OCI-LY7 (cell line): ENCODE data around the gene DIAPH3. TPM values are rescaled to one million over a fixed set of nuclear protein-coding genes. Genes with fewer than 3 reads are reported as not detected.

ENCODE experiments used
- BruUV-seq: library from RNA; stranded (reverse); fragments of 400-500 nt; replicated peaks from 2 replicates; lab custom pipeline; 2021; lab: Mats Ljungman, UMichigan
- CTCF ChIA-PET: fragments of 300-600 bp; sonication (Branson Sonifier 250); formaldehyde crosslinking; loops from one replicate; lab custom pipeline; 2022; ENCODE audit warnings: antibody characterized with exemption; ENCODE audit not compliant: unreplicated experiment; lab: Charles Lee
- POLR2A ChIA-PET: fragments of 300-600 bp; sonication (Branson Sonifier 250); formaldehyde crosslinking; loops from one replicate; lab custom pipeline; 2022; ENCODE audit warnings: antibody characterized with exemption; lab: Charles Lee
- DNase-seq: peaks from one replicate; pipeline ENCODE4 v3.0.0-alpha.2; 2015; ENCODE audit warnings: low spot score
- H2AFZ ChIP-seq: fragments of 200-600 bp; sonication (generic), shearing (Covaris generic); 2 replicates; pipeline ENCODE4 v1.6.1; 2014; ENCODE audit warnings: mild to moderate bottlenecking, antibody characterized with exemption, low read length, moderate library complexity
- H3K27ac ChIP-seq: fragments of 200-600 bp; sonication (generic); 2 replicates; pipeline ENCODE4 v1.5.1; 2014; ENCODE audit warnings: mixed run types, low read depth, mild to moderate bottlenecking, moderate library complexity, low read length, inconsistent platforms; ENCODE audit not compliant: poor library complexity, severe bottlenecking
- H3K36me3 ChIP-seq: fragments of 200-600 bp; sonication (generic); 2 replicates; pipeline ENCODE4 v1.6.1; 2014; ENCODE audit warnings: mild to moderate bottlenecking, antibody characterized with exemption, low read length, moderate library complexity, mixed read lengths; ENCODE audit not compliant: insufficient read depth
- H3K4me1 ChIP-seq: fragments of 200-600 bp; sonication (generic); 2 replicates; pipeline ENCODE4 v1.5.1; 2014; ENCODE audit warnings: mild to moderate bottlenecking, low read length; ENCODE audit not compliant: insufficient read depth, poor library complexity, severe bottlenecking
- H3K4me2 ChIP-seq: fragments of 200-600 bp; sonication (generic); 2 replicates; pipeline ENCODE4 v1.6.1; 2014; ENCODE audit warnings: mild to moderate bottlenecking, low read length
- H3K4me3 ChIP-seq: fragments of 200-600 bp; sonication (generic); 2 replicates; pipeline ENCODE4 v1.5.1; 2014; ENCODE audit warnings: mild to moderate bottlenecking, low read depth, low read length; ENCODE audit not compliant: poor library complexity, severe bottlenecking
- H3K79me2 ChIP-seq: fragments of 200-600 bp; sonication (generic); 2 replicates; pipeline ENCODE4 v1.6.1; 2016; ENCODE audit warnings: low read depth, mild to moderate bottlenecking, low read length, moderate library complexity, mixed read lengths; ENCODE audit not compliant: insufficient read depth
- H3K9me2 ChIP-seq: fragments of 200-600 bp; sonication (generic); 2 replicates; pipeline ENCODE4 v1.6.1; 2016; ENCODE audit warnings: mild to moderate bottlenecking, low read length, mixed read lengths; ENCODE audit not compliant: insufficient read depth
- H3K9me3 ChIP-seq: fragments of 200-600 bp; sonication (generic); 2 replicates; pipeline ENCODE4 v1.6.1; 2014; ENCODE audit warnings: mild to moderate bottlenecking, mixed run types, low read length, mixed read lengths
- H4K20me1 ChIP-seq: fragments of 200-600 bp; sonication (generic); 2 replicates; pipeline ENCODE4 v1.6.1; 2014; ENCODE audit warnings: mild to moderate bottlenecking, antibody characterized with exemption, low read length, moderate library complexity, mixed read lengths; ENCODE audit not compliant: insufficient read depth
- EZH2phosphoT487 ChIP-seq: fragments of 200-600 bp; sonication (generic); IDR thresholded peaks from 2 replicates; pipeline ENCODE4 v1.6.1; 2018; ENCODE audit warnings: low read depth, borderline replicate concordance, mild to moderate bottlenecking, mixed run types, antibody characterized with exemption, low read length, moderate library complexity, mixed read lengths
- intact Hi-C: fragments of 100-400 bp; cut with micrococcal nuclease; formaldehyde crosslinking; loops from one replicate; pipeline ENCODE4 v1.10.0; 2022; ENCODE audit not compliant: unreplicated experiment
- total RNA-seq, 2 experiments: library from RNA; depleted of rRNA in 1 of 2; stranded (reverse); fragments of >200 nt in 1 of 2; shearing (Covaris generic) in 1 of 2; gene quantifications; 2 replicates each; pipeline ENCODE4 v1.2.3, GENCODE V29; 2014 to 2022
- TF ChIP-seq, protein P1 (sequence below): fragments of 200-600 bp; sonication (generic); conservative IDR thresholded peaks from 2 replicates; pipeline ENCODE4 v1.5.1; 2014; ENCODE audit warnings: mild to moderate bottlenecking, antibody characterized with exemption, low read length, moderate library complexity, mixed read lengths

DIAPH3 gene
- total RNA-seq, 2 experiments from 2014 or later, result 33.5 to 37.2 TPM

DNA sequence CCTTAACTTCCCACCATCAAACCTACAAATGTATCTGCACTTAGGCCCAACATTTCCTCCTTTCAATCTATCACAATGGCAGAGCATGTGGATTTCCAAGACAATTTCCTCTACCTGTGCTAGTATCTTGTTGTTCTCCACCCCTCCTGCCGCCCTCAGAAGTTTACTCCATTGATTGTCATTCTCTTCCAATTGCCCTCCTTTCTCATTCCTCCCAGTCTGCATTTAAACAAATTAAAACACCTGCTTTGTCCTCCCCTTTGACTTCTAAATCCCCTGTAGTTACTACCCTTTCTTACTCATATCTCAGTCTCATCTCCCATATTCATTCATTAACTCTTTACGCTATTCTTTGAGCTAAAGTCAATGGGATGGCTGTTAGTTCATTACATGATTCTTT lies 370.6 kb downstream of the DIAPH3 start:
- H3K9me2 ChIP-seq, result no peaks in the 10 kb centered on the region
- H3K9me3 ChIP-seq, result no peaks in the 10 kb centered on the region
- H3K27ac ChIP-seq, result no peak overlapping the region
- TF ChIP-seq, protein P1, sequence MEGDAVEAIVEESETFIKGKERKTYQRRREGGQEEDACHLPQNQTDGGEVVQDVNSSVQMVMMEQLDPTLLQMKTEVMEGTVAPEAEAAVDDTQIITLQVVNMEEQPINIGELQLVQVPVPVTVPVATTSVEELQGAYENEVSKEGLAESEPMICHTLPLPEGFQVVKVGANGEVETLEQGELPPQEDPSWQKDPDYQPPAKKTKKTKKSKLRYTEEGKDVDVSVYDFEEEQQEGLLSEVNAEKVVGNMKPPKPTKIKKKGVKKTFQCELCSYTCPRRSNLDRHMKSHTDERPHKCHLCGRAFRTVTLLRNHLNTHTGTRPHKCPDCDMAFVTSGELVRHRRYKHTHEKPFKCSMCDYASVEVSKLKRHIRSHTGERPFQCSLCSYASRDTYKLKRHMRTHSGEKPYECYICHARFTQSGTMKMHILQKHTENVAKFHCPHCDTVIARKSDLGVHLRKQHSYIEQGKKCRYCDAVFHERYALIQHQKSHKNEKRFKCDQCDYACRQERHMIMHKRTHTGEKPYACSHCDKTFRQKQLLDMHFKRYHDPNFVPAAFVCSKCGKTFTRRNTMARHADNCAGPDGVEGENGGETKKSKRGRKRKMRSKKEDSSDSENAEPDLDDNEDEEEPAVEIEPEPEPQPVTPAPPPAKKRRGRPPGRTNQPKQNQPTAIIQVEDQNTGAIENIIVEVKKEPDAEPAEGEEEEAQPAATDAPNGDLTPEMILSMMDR, result no peak
- TF ChIP-seq EZH2phosphoT487, result no peak
- no peaks in the 10 kb centered on the region for H4K20me1 ChIP-seq
- no TSS peak for BruUV-seq
- H3K4me1 ChIP-seq, result no peaks in the 10 kb centered on the region
- H3K36me3 ChIP-seq, result no peaks in the 10 kb centered on the region
- intact Hi-C loops, result no loop called here
- DNase-seq, result no peak
- no peak overlapping the region for H3K4me2 ChIP-seq
- no peaks in the 10 kb centered on the region for H3K79me2 ChIP-seq
- no peak overlapping the region for H3K4me3 ChIP-seq
- POLR2A ChIA-PET, result no interaction called here
- no peak overlapping the region for H2AFZ ChIP-seq
- CTCF ChIA-PET, result no interaction called here

DNA sequence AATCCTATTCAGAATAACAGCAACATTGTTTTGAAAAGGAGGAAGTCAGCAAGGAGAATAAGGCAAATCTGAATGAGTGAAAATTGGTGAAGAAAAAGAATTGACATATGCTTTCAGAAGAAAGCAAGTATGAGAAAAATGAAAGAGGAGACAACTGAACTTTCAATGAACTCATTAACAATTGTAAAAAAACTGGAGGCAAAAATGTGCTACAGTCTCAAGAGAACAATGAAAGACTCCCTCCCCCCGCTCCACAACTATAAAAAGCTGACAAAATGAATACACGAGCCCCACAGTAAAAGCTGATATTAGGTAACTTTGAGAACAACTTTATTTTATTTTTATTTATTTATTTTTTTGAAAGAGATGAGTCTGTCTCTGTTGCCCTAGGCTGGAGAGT lies 373.1 kb downstream of the DIAPH3 start:
- no peak overlapping the region for H2AFZ ChIP-seq
- no TSS peak for BruUV-seq
- no peaks in the 10 kb centered on the region for H3K9me2 ChIP-seq
- no peak for TF ChIP-seq EZH2phosphoT487
- TF ChIP-seq, protein P1, result no peak
- H3K27ac ChIP-seq, result no peak overlapping the region
- no peaks in the 10 kb centered on the region for H3K4me1 ChIP-seq
- CTCF ChIA-PET, result no interaction called here
- POLR2A ChIA-PET, result interaction anchor here (0.6 to 1.0 kb wide), 2 partner anchors 16 to 24 kb away, joined by 3 read pairs; no protein-coding TSS in a partner anchor
- H3K79me2 ChIP-seq, result no peaks in the 10 kb centered on the region
- H3K9me3 ChIP-seq, result no peaks in the 10 kb centered on the region
- intact Hi-C loops, result loop anchor here (2.0 kb wide), 1 partner anchor 20 kb away; no protein-coding TSS in a partner anchor
- H3K4me2 ChIP-seq, result no peak overlapping the region
- no peak for DNase-seq
- no peak overlapping the region for H3K4me3 ChIP-seq
- H3K36me3 ChIP-seq, result no peaks in the 10 kb centered on the region
- H4K20me1 ChIP-seq, result no peaks in the 10 kb centered on the region

DNA sequence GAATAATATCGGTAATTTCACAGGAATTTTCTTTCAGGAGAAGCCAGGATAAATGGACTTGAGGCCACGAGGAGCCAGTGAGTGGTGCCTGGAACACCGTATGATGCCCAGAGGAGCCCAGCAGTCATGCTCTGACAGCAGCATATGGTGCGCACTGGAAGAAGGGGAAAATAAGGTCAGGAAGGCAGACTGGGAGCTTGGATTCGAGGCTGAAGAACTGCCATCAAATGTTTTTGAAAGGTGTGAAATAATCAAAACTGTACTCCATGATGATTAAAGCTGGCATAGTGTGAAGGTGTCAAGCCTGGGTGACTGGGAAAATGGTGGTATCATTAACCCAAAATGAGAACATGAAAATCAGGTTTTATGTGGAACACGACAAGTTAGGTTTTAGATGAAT lies 374.2 kb downstream of the DIAPH3 start:
- ChIA-PET CTCF (no interaction called here), POLR2A (interaction anchor here (0.7 to 0.9 kb wide), 2 partner anchors 9 to 513 kb away, joined by 3 to 4 read pairs; no protein-coding TSS in a partner anchor)
- no peaks in the 10 kb centered on the region for H3K79me2 ChIP-seq
- no peak overlapping the region for H3K4me2 ChIP-seq
- no peaks in the 10 kb centered on the region for H3K36me3 ChIP-seq
- H4K20me1 ChIP-seq, result no peaks in the 10 kb centered on the region
- intact Hi-C loops, result no loop called here
- no peak overlapping the region for H3K4me3 ChIP-seq
- TF ChIP-seq, protein P1, result no peak
- TF ChIP-seq EZH2phosphoT487, result no peak
- H3K27ac ChIP-seq, result no peak overlapping the region
- DNase-seq, result no peak
- no peak overlapping the region for H2AFZ ChIP-seq
- no peaks in the 10 kb centered on the region for H3K9me2 ChIP-seq
- H3K9me3 ChIP-seq, result no peaks in the 10 kb centered on the region
- BruUV-seq, result no TSS peak
- H3K4me1 ChIP-seq, result no peaks in the 10 kb centered on the region
